Activated naive CD4-positive, alpha-beta T cell treated with anti-CD3 and anti-CD28 coated beads, Interleukin-2, amount 10 ng/mL, durations not matched to agents 7 days and 5 days (primary cell): ENCODE measurements around the gene BAIAP2L2.

Experiments
- CTCF ChIA-PET: fragments of 350-600 bp; sonication (Branson Sonifier 250); formaldehyde crosslinking; loops from one replicate; lab custom pipeline; 2021; ENCODE audit warnings: antibody characterized with exemption; lab: Charles Lee
- DNase-seq: peaks from one replicate; pipeline ENCODE4 v3.0.0-alpha.2; 2020
- H3K27ac Mint-ChIP-seq: one replicate; pipeline ENCODE4 v1.8.0; 2021; ENCODE audit warnings: mild to moderate bottlenecking, moderate library complexity, mixed read lengths
- H3K27me3 Mint-ChIP-seq: one replicate; pipeline ENCODE4 v1.8.0; 2021; ENCODE audit warnings: mild to moderate bottlenecking, mixed read lengths
- H3K36me3 Mint-ChIP-seq: one replicate; pipeline ENCODE4 v1.8.0; 2021; ENCODE audit warnings: mixed read lengths
- H3K4me1 Mint-ChIP-seq: one replicate; pipeline ENCODE4 v1.8.0; 2021; ENCODE audit warnings: mixed read lengths
- H3K4me3 Mint-ChIP-seq: one replicate; pipeline ENCODE4 v1.8.0; 2021; ENCODE audit warnings: mild to moderate bottlenecking, moderate library complexity, mixed read lengths
- H3K9me3 Mint-ChIP-seq: one replicate; pipeline ENCODE4 v1.8.0; 2021; ENCODE audit warnings: mixed read lengths

The BAIAP2L2 gene

GRCh38 chr22:38067028-38067415 lies 43.5 kb downstream of the BAIAP2L2 start:
- no peaks in the 10 kb centered on the region for H3K27me3 Mint-ChIP-seq
- no peaks in the 10 kb centered on the region for H3K9me3 Mint-ChIP-seq
- H3K27ac Mint-ChIP-seq, result no peak overlapping the region
- CTCF ChIA-PET, result no interaction called here
- H3K36me3 Mint-ChIP-seq, result peaks cover 9% of the 10 kb centered on the region
- no peak for DNase-seq
- H3K4me3 Mint-ChIP-seq, result no peak overlapping the region
- H3K4me1 Mint-ChIP-seq, result no peaks in the 10 kb centered on the region

GRCh38 chr22:38066381-38067027 lies 44.0 kb downstream of the BAIAP2L2 start:
- H3K27me3 Mint-ChIP-seq, result no peaks in the 10 kb centered on the region
- no peaks in the 10 kb centered on the region for H3K4me1 Mint-ChIP-seq
- H3K4me3 Mint-ChIP-seq, result no peak overlapping the region
- no peak for DNase-seq
- peaks cover 9% of the 10 kb centered on the region for H3K36me3 Mint-ChIP-seq
- H3K9me3 Mint-ChIP-seq, result no peaks in the 10 kb centered on the region
- H3K27ac Mint-ChIP-seq, result no peak overlapping the region
- CTCF ChIA-PET, result interaction anchor here (2.6 kb wide), 1 partner anchor 14 kb away, joined by 9 read pairs; no protein-coding TSS in a partner anchor

GRCh38 chr22:38065539-38065938 lies 44.9 kb downstream of the BAIAP2L2 start:
- peaks cover 9% of the 10 kb centered on the region for H3K36me3 Mint-ChIP-seq
- no peak for DNase-seq
- H3K9me3 Mint-ChIP-seq, result no peaks in the 10 kb centered on the region
- CTCF ChIA-PET, result interaction anchor here (0.5 to 2.6 kb wide), 2 partner anchors 13 to 118 kb away, joined by 6 to 9 read pairs; no protein-coding TSS in a partner anchor
- H3K4me1 Mint-ChIP-seq, result no peaks in the 10 kb centered on the region
- H3K27me3 Mint-ChIP-seq, result no peaks in the 10 kb centered on the region
- H3K27ac Mint-ChIP-seq, result no peak overlapping the region
- no peak overlapping the region for H3K4me3 Mint-ChIP-seq

GRCh38 chr22:38062791-38063190 lies 47.7 kb downstream of the BAIAP2L2 start:
- Mint-ChIP-seq H3K36me3 (peaks cover 14% of the 10 kb centered on the region), H3K4me1 (peaks cover 6% of the 10 kb centered on the region), H3K9me3 (no peaks in the 10 kb centered on the region), H3K27ac (peak overlapping the region; percentile 6), H3K27me3 (no peaks in the 10 kb centered on the region), H3K4me3 (no peak overlapping the region)
- no peak for DNase-seq
- CTCF ChIA-PET, result no interaction called here

- Mint-ChIP-seq H3K4me1 (peaks cover 20% of the 10 kb centered on the region), H3K36me3 (peaks cover 9% of the 10 kb centered on the region), H3K4me3 (peak within 1 kb of the TSS; percentile 96), H3K27me3 (peaks cover 33% of the 10 kb centered on the region), H3K27ac (peak within 1 kb of the TSS; percentile 95), H3K9me3 (no peaks in the 10 kb centered on the region)
- CTCF ChIA-PET, result interaction anchor here (1.0 kb wide), 2 partner anchors 12 to 41 kb away, joined by 3 to 4 read pairs; no protein-coding TSS in a partner anchor
- peak; percentile 89 for DNase-seq
Observed at GRCh38 chr22:38056969-38057891, 53.3 kb downstream of the BAIAP2L2 start, which contains the start of gene PICK1. Gene PICK1, plus strand, starts transcription at chr22:38057404. Its CDS starts 406 bp downstream, at chr22:38057810.

- Mint-ChIP-seq H3K4me3 (no peak overlapping the region), H3K27me3 (peaks cover 53% of the 10 kb centered on the region), H3K27ac (no peak overlapping the region), H3K36me3 (peaks cover 3% of the 10 kb centered on the region), H3K4me1 (peaks cover 11% of the 10 kb centered on the region), H3K9me3 (no peaks in the 10 kb centered on the region)
- DNase-seq, result peak; percentile 83
- CTCF ChIA-PET, result interaction anchor here (0.6 to 2.2 kb wide), 38 partner anchors 9 to 716 kb away, joined by 3 to 30 read pairs (median 4); partner anchors contain the start of gene BAIAP2L2
Observed at GRCh38 chr22:38051900-38052862, 58.3 kb downstream of the BAIAP2L2 start.

- CTCF ChIA-PET, result interaction anchor here (0.7 to 2.2 kb wide), 10 partner anchors 22 to 439 kb away, joined by 3 to 30 read pairs (median 4); partner anchors contain the start of gene BAIAP2L2
- peaks cover 4% of the 10 kb centered on the region for H3K4me1 Mint-ChIP-seq
- H3K27me3 Mint-ChIP-seq, result peaks cover 56% of the 10 kb centered on the region
- H3K9me3 Mint-ChIP-seq, result no peaks in the 10 kb centered on the region
- H3K4me3 Mint-ChIP-seq, result no peak overlapping the region
- no peak overlapping the region for H3K27ac Mint-ChIP-seq
- no peak for DNase-seq
- H3K36me3 Mint-ChIP-seq, result no peaks in the 10 kb centered on the region
Observed at GRCh38 chr22:38051261-38051660, 59.2 kb downstream of the BAIAP2L2 start.

GRCh38 chr22:38050720-38051119 lies 59.8 kb downstream of the BAIAP2L2 start:
- no peak overlapping the region for H3K4me3 Mint-ChIP-seq
- peaks cover 55% of the 10 kb centered on the region for H3K27me3 Mint-ChIP-seq
- no peaks in the 10 kb centered on the region for H3K9me3 Mint-ChIP-seq
- H3K4me1 Mint-ChIP-seq, result peaks cover 4% of the 10 kb centered on the region
- H3K36me3 Mint-ChIP-seq, result no peaks in the 10 kb centered on the region
- H3K27ac Mint-ChIP-seq, result no peak overlapping the region
- DNase-seq, result no peak
- CTCF ChIA-PET, result no interaction called here

GRCh38 chr22:38049812-38050619 lies 60.5 kb downstream of the BAIAP2L2 start:
- H3K27me3 Mint-ChIP-seq, result peaks cover 48% of the 10 kb centered on the region
- H3K4me1 Mint-ChIP-seq, result peaks cover 4% of the 10 kb centered on the region
- no peaks in the 10 kb centered on the region for H3K9me3 Mint-ChIP-seq
- DNase-seq, result no peak
- no peak overlapping the region for H3K4me3 Mint-ChIP-seq
- CTCF ChIA-PET, result no interaction called here
- no peak overlapping the region for H3K27ac Mint-ChIP-seq
- H3K36me3 Mint-ChIP-seq, result no peaks in the 10 kb centered on the region

- Mint-ChIP-seq H3K36me3 (no peaks in the 10 kb centered on the region), H3K4me3 (no peak overlapping the region), H3K27me3 (peaks cover 31% of the 10 kb centered on the region), H3K27ac (no peak overlapping the region), H3K4me1 (no peaks in the 10 kb centered on the region), H3K9me3 (no peaks in the 10 kb centered on the region)
- CTCF ChIA-PET, result no interaction called here
- DNase-seq, result no peak
Observed at GRCh38 chr22:38046070-38046748, 64.3 kb downstream of the BAIAP2L2 start.

GRCh38 chr22:38043151-38044039 lies 67.1 kb downstream of the BAIAP2L2 start:
- Mint-ChIP-seq H3K27me3 (peaks cover 19% of the 10 kb centered on the region), H3K9me3 (no peaks in the 10 kb centered on the region), H3K4me1 (no peaks in the 10 kb centered on the region)

GRCh38 chr22:38042488-38042790 lies 68.0 kb downstream of the BAIAP2L2 start:
- no peak overlapping the region for H3K4me3 Mint-ChIP-seq
- H3K27me3 Mint-ChIP-seq, result peaks cover 19% of the 10 kb centered on the region
- CTCF ChIA-PET, result interaction anchor here (2.7 kb wide), 1 partner anchor 10 kb away, joined by 10 read pairs; no protein-coding TSS in a partner anchor
- H3K4me1 Mint-ChIP-seq, result no peaks in the 10 kb centered on the region
- H3K9me3 Mint-ChIP-seq, result no peaks in the 10 kb centered on the region
- H3K27ac Mint-ChIP-seq, result no peak overlapping the region
- no peaks in the 10 kb centered on the region for H3K36me3 Mint-ChIP-seq
- DNase-seq, result no peak

More at GRCh38 chr22:38043151-38044039, 67.1 kb downstream of the BAIAP2L2 start:
- Mint-ChIP-seq H3K27ac (no peak overlapping the region), H3K4me3 (no peak overlapping the region), H3K36me3 (no peaks in the 10 kb centered on the region)
- no peak for DNase-seq
- CTCF ChIA-PET, result interaction anchor here (2.7 kb wide), 1 partner anchor 9 kb away, joined by 10 read pairs; no protein-coding TSS in a partner anchor
